HepG2 (cell line): Measurements from ENCODE around the gene SPACDR. TPM values are rescaled to one million over a fixed set of nuclear protein-coding genes. Genes with fewer than 3 reads are reported as not detected.

ENCODE experiments used
- ADNP ChIP-seq: sonication (generic); formaldehyde crosslinking; IDR thresholded peaks from 2 replicates; pipeline ENCODE4 v1.4.0; 2020; ENCODE audit warnings: missing genetic modification reagents
- CAMTA2 ChIP-seq: sonication (generic); formaldehyde crosslinking; IDR thresholded peaks from 2 replicates; pipeline ENCODE4 v1.4.0; 2020; ENCODE audit warnings: mild to moderate bottlenecking, missing genetic modification reagents, borderline replicate concordance
- CBFB ChIP-seq: sonication (generic); formaldehyde crosslinking; IDR thresholded peaks from 2 replicates; pipeline ENCODE4 v1.4.0; 2020; ENCODE audit warnings: missing genetic modification reagents
- CENPT ChIP-seq: sonication (generic); formaldehyde crosslinking; IDR thresholded peaks from 2 replicates; pipeline ENCODE4 v1.8.0; 2022; ENCODE audit warnings: low read depth, mild to moderate bottlenecking, moderate library complexity, missing genetic modification reagents
- FOXJ3 ChIP-seq: sonication (generic); formaldehyde crosslinking; IDR thresholded peaks from 2 replicates; pipeline ENCODE4 v1.4.0; 2020; ENCODE audit warnings: missing genetic modification reagents, mild to moderate bottlenecking, borderline replicate concordance
- HDAC1 ChIP-seq: sonication (generic); formaldehyde crosslinking; IDR thresholded peaks from 2 replicates; pipeline ENCODE4 v1.5.1; 2020; ENCODE audit warnings: mild to moderate bottlenecking, missing genetic modification reagents
- KLF9 ChIP-seq: IDR thresholded peaks from 2 replicates; pipeline ENCODE4 v1.6.1; 2016; ENCODE audit warnings: low read depth
- ZNF251 ChIP-seq: sonication (generic); formaldehyde crosslinking; IDR thresholded peaks from 2 replicates; pipeline ENCODE4 v1.9.0; 2021; ENCODE audit warnings: mild to moderate bottlenecking, missing genetic modification reagents
- ZNF431 ChIP-seq: sonication (generic); formaldehyde crosslinking; IDR thresholded peaks from 2 replicates; pipeline ENCODE4 v1.9.0; 2022; ENCODE audit warnings: missing genetic modification reagents, low read depth, mild to moderate bottlenecking, borderline replicate concordance
- ZNF672 ChIP-seq: sonication (generic); formaldehyde crosslinking; IDR thresholded peaks from 2 replicates; pipeline ENCODE4 v1.8.1; 2022; ENCODE audit warnings: missing genetic modification reagents
- ZNF678 ChIP-seq: sonication (generic); formaldehyde crosslinking; IDR thresholded peaks from 2 replicates; pipeline ENCODE4 v1.4.0; 2020; ENCODE audit warnings: mild to moderate bottlenecking, missing genetic modification reagents
- polyA plus RNA-seq, 8 experiments: library from polyadenylated mRNA; depleted of rRNA in 3 of 8; stranded (reverse) in 7 of 8; unstranded in 1 of 8; fragments of >200 nt; fragmentation: Illumina TruSeq in 4 of 8; extraction: Trizol in 4 of 8; gene quantifications; 2 replicates each; pipeline versions ENCODE4 v1.2.1 to v1.2.3, GENCODE V29; 2011 to 2016; ENCODE audit warnings: low read depth in 4 of 8, missing spikeins in 1 of 8, mixed read lengths in 1 of 8; ENCODE audit not compliant: insufficient read depth in 1 of 8
- total RNA-seq, 5 experiments: library from RNA; depleted of rRNA; stranded (reverse); fragments of >200 nt; fragmentation: Illumina TruSeq; extraction: Trizol; gene quantifications; 2 replicates each; pipeline ENCODE4 v1.2.3, GENCODE V29; 2016; ENCODE audit warnings: low read depth in 1 of 5
- TF ChIP-seq, protein P1 (sequence below): sonication (generic); formaldehyde crosslinking; IDR thresholded peaks from 2 replicates; pipeline ENCODE4 v1.4.0; 2020; ENCODE audit warnings: mild to moderate bottlenecking, missing genetic modification reagents
- TF ChIP-seq, protein P2 (sequence below): sonication (generic); formaldehyde crosslinking; IDR thresholded peaks from 2 replicates; pipeline ENCODE4 v1.4.0; 2020; ENCODE audit warnings: missing genetic modification reagents
- TF ChIP-seq, protein P3 (sequence below): sonication (generic); formaldehyde crosslinking; IDR thresholded peaks from 2 replicates; pipeline ENCODE4 v1.8.0; 2022; ENCODE audit warnings: mild to moderate bottlenecking, missing genetic modification reagents, moderate library complexity
- TF ChIP-seq, protein P4 (sequence below): sonication (generic); formaldehyde crosslinking; IDR thresholded peaks from 2 replicates; pipeline ENCODE4 v1.4.0; 2020; ENCODE audit warnings: mild to moderate bottlenecking, missing genetic modification reagents
- TF ChIP-seq, protein P5 (sequence below): sonication (generic); formaldehyde crosslinking; IDR thresholded peaks from 2 replicates; pipeline ENCODE4 v1.9.0; 2021; ENCODE audit warnings: missing genetic modification reagents, borderline replicate concordance
- TF ChIP-seq, protein P6 (sequence below): sonication (generic); formaldehyde crosslinking; IDR thresholded peaks from 2 replicates; pipeline ENCODE4 v1.5.1; 2020; ENCODE audit warnings: missing genetic modification reagents, mild to moderate bottlenecking, borderline replicate concordance

SPACDR gene
- total and polyA plus RNA-seq, 2 of the 13 experiments (the other 11 are each of a cell fraction or from before 2014, with no cell fraction given) = 0.41 TPM; not detected in 1

DNA sequence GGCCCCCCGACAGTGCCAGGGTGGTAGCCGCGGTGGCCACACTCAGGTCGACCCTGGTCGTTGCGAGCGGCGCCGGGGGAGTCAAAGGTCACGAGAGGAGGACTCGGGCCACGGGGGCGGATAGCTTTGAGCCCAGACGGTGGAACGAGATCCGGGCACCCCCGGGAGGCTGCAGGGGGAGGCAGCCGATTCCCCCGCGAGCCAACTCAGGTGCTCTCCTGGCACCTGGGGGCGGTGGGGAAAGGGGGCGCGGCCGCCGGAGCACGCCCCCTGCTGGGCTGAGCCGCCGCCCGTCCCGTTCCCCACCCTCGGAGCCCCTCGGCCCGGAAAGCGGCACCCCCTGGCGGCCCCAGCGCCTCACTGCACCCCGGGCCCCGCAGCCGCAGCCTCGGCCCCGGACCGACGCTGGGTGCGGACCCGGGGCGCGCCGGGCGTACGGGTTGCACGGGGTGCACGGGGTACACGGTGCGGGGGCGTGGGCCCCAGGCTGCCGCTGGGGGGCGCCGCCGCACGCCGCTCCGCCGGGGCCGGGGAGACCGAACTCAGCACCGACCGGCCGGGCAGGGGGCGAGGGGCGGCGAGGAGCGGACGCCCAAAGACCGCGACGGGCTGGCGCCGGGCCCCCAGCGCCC, 19.1 kb upstream of the SPACDR start (continued):
- TF ChIP-seq, protein P1, sequence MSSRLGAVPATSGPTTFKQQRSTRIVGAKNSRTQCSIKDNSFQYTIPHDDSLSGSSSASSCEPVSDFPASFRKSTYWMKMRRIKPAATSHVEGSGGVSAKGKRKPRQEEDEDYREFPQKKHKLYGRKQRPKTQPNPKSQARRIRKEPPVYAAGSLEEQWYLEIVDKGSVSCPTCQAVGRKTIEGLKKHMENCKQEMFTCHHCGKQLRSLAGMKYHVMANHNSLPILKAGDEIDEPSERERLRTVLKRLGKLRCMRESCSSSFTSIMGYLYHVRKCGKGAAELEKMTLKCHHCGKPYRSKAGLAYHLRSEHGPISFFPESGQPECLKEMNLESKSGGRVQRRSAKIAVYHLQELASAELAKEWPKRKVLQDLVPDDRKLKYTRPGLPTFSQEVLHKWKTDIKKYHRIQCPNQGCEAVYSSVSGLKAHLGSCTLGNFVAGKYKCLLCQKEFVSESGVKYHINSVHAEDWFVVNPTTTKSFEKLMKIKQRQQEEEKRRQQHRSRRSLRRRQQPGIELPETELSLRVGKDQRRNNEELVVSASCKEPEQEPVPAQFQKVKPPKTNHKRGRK (CRISPR knock-in tag) = no peak
- TF ChIP-seq ADNP (CRISPR knock-in tag) (no peak), CAMTA2 (CRISPR knock-in tag) (no peak), ZNF678 (CRISPR knock-in tag) (no peak), ZNF251 (no peak), ZNF672 (CRISPR knock-in tag) (no peak), HDAC1 (CRISPR knock-in tag) (peak; percentile 20; the same call in 1 of the 2 replicates), ZNF431 (no peak), KLF9 (CRISPR knock-in tag) (no peak), CENPT (CRISPR knock-in tag) (no peak), CBFB (CRISPR knock-in tag) (no peak), FOXJ3 (no peak)
- TF ChIP-seq, protein P2, sequence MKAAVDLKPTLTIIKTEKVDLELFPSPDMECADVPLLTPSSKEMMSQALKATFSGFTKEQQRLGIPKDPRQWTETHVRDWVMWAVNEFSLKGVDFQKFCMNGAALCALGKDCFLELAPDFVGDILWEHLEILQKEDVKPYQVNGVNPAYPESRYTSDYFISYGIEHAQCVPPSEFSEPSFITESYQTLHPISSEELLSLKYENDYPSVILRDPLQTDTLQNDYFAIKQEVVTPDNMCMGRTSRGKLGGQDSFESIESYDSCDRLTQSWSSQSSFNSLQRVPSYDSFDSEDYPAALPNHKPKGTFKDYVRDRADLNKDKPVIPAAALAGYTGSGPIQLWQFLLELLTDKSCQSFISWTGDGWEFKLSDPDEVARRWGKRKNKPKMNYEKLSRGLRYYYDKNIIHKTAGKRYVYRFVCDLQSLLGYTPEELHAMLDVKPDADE (CRISPR knock-in tag) = no peak
- TF ChIP-seq, protein P3, sequence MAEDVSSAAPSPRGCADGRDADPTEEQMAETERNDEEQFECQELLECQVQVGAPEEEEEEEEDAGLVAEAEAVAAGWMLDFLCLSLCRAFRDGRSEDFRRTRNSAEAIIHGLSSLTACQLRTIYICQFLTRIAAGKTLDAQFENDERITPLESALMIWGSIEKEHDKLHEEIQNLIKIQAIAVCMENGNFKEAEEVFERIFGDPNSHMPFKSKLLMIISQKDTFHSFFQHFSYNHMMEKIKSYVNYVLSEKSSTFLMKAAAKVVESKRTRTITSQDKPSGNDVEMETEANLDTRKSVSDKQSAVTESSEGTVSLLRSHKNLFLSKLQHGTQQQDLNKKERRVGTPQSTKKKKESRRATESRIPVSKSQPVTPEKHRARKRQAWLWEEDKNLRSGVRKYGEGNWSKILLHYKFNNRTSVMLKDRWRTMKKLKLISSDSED (CRISPR knock-in tag) = no peak
- TF ChIP-seq, protein P4, sequence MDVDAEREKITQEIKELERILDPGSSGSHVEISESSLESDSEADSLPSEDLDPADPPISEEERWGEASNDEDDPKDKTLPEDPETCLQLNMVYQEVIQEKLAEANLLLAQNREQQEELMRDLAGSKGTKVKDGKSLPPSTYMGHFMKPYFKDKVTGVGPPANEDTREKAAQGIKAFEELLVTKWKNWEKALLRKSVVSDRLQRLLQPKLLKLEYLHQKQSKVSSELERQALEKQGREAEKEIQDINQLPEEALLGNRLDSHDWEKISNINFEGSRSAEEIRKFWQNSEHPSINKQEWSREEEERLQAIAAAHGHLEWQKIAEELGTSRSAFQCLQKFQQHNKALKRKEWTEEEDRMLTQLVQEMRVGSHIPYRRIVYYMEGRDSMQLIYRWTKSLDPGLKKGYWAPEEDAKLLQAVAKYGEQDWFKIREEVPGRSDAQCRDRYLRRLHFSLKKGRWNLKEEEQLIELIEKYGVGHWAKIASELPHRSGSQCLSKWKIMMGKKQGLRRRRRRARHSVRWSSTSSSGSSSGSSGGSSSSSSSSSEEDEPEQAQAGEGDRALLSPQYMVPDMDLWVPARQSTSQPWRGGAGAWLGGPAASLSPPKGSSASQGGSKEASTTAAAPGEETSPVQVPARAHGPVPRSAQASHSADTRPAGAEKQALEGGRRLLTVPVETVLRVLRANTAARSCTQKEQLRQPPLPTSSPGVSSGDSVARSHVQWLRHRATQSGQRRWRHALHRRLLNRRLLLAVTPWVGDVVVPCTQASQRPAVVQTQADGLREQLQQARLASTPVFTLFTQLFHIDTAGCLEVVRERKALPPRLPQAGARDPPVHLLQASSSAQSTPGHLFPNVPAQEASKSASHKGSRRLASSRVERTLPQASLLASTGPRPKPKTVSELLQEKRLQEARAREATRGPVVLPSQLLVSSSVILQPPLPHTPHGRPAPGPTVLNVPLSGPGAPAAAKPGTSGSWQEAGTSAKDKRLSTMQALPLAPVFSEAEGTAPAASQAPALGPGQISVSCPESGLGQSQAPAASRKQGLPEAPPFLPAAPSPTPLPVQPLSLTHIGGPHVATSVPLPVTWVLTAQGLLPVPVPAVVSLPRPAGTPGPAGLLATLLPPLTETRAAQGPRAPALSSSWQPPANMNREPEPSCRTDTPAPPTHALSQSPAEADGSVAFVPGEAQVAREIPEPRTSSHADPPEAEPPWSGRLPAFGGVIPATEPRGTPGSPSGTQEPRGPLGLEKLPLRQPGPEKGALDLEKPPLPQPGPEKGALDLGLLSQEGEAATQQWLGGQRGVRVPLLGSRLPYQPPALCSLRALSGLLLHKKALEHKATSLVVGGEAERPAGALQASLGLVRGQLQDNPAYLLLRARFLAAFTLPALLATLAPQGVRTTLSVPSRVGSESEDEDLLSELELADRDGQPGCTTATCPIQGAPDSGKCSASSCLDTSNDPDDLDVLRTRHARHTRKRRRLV (CRISPR knock-in tag) = no peak
- TF ChIP-seq, protein P5, sequence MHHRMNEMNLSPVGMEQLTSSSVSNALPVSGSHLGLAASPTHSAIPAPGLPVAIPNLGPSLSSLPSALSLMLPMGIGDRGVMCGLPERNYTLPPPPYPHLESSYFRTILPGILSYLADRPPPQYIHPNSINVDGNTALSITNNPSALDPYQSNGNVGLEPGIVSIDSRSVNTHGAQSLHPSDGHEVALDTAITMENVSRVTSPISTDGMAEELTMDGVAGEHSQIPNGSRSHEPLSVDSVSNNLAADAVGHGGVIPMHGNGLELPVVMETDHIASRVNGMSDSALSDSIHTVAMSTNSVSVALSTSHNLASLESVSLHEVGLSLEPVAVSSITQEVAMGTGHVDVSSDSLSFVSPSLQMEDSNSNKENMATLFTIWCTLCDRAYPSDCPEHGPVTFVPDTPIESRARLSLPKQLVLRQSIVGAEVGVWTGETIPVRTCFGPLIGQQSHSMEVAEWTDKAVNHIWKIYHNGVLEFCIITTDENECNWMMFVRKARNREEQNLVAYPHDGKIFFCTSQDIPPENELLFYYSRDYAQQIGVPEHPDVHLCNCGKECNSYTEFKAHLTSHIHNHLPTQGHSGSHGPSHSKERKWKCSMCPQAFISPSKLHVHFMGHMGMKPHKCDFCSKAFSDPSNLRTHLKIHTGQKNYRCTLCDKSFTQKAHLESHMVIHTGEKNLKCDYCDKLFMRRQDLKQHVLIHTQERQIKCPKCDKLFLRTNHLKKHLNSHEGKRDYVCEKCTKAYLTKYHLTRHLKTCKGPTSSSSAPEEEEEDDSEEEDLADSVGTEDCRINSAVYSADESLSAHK (CRISPR knock-in tag) = no peak
- TF ChIP-seq, protein P6, sequence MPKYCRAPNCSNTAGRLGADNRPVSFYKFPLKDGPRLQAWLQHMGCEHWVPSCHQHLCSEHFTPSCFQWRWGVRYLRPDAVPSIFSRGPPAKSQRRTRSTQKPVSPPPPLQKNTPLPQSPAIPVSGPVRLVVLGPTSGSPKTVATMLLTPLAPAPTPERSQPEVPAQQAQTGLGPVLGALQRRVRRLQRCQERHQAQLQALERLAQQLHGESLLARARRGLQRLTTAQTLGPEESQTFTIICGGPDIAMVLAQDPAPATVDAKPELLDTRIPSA (CRISPR knock-in tag) = no peak
